ENCODE data around the gene SLC8A2.

Gene SLC8A2

DNA sequence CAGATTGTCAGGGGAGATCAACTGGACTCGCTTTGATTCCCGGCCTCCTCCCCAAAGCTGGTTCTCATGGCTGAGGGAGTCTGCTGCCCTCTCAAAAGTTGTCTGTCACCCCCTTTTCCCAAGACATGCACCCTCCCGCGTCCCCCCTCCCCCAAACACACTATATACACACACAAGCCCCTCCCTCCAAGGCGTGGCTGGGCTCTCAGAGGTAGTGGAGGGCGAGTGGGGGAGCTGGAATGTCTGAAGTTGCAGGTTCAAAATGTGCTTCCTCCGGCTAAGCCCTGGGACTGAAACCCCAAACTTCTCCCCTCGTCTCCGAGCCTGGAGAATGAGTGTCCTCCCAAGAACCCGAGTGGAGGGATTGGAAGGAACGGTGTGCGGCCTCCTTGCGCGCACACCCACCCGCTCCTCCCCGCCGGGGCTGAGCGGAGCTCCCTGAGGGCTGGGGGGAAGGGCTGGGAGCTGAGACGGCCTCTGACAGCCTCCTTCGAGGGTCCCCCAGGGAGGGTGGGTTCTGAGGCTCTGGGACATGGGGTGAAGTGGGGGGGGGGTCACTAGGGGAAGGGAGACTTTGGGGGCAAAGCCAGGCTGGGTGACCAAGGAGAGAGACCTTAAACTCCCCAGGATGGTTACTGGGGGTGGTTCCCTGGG lies 42.4 kb downstream of the SLC8A2 start:
- TF ChIP-seq, protein P1, sequence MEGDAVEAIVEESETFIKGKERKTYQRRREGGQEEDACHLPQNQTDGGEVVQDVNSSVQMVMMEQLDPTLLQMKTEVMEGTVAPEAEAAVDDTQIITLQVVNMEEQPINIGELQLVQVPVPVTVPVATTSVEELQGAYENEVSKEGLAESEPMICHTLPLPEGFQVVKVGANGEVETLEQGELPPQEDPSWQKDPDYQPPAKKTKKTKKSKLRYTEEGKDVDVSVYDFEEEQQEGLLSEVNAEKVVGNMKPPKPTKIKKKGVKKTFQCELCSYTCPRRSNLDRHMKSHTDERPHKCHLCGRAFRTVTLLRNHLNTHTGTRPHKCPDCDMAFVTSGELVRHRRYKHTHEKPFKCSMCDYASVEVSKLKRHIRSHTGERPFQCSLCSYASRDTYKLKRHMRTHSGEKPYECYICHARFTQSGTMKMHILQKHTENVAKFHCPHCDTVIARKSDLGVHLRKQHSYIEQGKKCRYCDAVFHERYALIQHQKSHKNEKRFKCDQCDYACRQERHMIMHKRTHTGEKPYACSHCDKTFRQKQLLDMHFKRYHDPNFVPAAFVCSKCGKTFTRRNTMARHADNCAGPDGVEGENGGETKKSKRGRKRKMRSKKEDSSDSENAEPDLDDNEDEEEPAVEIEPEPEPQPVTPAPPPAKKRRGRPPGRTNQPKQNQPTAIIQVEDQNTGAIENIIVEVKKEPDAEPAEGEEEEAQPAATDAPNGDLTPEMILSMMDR (IDR thresholded peaks at IDR 0.05; ENCODE audit: low read length, missing control alignments): no peak
- no peak for DNase-seq (ENCODE audit: low read depth)
- no peak overlapping the region for H3K4me3 ChIP-seq (replicated peaks; ENCODE audit: low read depth, low read length)

DNA sequence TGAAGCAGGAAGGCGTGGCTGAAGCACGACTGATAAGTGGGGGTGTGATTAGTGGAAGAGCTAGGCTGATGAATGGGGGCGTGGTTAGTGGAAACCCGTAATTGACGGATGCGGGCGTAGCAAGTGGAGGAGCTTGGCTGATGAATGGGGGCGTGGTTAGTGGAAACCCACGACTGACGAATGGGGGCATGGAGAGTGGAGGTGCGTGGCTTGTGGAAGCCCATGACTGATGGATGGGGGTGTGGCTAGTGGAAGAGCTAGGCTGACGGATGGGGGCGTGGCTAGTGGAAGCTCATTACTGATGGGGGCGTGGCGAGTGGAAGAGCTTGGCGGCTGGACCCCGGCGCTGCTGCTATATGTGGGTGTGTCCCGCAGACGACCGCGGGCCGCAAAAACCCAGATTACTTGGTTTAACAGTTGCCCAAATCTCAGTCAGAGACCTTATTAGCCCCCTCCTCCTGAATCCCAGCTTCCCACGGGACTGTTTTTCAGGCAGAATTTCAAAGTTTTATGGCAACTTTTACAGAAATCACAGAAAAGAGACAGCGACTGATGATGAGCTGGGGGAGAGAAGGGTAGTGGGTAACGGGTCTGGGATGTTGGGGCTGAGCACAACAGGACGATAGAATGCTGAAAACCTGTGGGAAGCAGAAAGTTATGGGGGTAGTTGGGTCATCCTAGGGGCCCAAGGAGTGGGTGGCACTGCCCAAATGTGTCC lies 43.4 kb downstream of the SLC8A2 start:
- TF ChIP-seq, protein P1 (IDR thresholded peaks at IDR 0.05; ENCODE audit: low read length, missing control alignments): no peak
- H3K4me3 ChIP-seq (replicated peaks; ENCODE audit: low read depth, low read length): peak overlapping the region; percentile 42
- peak; percentile 99 for DNase-seq (ENCODE audit: low read depth)

DNA sequence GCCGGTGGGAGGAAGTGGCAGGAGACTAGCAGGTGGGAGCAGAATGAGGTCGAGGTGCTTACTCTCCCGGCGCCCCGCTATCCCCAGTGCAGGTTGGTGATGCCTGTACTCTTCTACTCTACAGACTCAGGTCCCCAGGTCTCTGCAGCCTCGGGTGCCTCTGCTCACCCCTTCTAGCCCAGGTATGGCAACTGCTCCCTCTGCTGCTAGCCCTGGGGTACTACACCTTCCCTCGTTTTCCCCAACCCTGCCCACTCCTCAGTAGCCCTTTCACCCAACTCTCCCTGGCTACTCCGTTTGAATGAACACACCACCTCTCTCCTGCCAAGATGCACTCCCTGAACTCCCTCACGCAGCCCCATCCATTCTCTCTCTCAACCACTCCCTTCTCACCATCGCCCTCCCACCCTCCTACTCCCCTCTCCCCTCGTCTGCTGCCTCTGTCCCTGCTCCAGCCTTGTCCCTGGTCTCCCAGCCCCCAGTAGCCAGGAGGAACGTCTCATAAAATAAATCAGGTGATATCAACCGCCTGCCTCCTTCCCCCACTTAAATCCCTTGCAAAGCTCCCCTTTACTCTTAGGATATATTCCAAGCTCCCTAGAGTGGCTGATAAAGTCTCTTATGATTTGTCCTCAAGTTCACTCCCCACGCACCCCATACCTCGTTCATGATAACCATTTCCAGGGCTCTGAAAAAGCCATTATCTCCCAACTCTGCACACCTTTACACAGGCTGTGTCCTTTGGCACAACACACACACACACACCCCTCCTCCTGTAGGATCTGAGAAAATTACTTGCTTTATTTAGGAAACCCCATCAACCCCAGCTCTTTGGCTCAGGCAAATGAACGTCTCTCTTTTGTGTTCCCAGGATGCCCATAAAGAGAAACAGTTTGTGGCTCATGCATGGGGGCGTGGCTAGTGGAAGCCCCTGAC lies 44.2 kb downstream of the SLC8A2 start:
- H3K4me3 ChIP-seq (replicated peaks; ENCODE audit: low read depth, low read length): no peak overlapping the region
- peak; percentile 61 for DNase-seq (ENCODE audit: low read depth)
- TF ChIP-seq, protein P1 (IDR thresholded peaks at IDR 0.05; ENCODE audit: low read length, missing control alignments): peak; percentile 94

DNA sequence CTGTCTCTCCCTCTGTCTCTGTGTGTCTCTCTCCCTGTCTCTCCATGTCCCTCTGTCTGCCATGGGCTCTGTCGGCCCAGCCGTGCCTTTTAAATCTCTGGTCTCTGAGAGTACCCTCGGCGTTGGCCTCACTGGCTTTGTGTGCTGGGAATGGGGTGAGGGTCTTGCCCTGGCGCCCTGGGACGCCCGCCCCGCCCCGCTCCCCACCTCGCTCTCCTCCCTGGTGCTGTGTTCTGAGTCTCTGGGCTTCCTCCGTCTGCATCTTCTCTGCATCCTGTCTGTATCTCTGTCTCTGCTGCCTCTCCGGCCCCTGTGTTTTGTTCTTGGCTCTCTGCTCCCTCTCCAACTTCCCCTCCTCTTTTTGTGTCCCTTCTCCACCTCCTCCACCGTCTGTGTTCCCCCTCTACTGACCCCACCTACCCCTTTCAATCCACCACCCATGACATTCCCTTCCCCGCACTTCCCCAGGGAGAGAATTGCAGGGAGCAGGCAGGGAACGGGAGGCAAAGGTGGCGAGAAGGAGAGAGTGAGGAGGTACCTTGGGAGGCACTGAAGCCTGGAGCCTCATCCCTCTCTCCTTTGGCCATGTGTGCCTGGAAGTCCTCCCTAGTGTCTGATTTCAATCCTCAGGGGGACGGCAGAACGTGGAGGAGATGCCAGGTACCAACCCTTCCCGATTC lies 48.4 kb downstream of the SLC8A2 start:
- TF ChIP-seq, protein P1 (IDR thresholded peaks at IDR 0.05; ENCODE audit: low read length, missing control alignments): no peak
- H3K4me3 ChIP-seq (replicated peaks; ENCODE audit: low read depth, low read length): no peak overlapping the region
- no peak for DNase-seq (ENCODE audit: low read depth)

DNA sequence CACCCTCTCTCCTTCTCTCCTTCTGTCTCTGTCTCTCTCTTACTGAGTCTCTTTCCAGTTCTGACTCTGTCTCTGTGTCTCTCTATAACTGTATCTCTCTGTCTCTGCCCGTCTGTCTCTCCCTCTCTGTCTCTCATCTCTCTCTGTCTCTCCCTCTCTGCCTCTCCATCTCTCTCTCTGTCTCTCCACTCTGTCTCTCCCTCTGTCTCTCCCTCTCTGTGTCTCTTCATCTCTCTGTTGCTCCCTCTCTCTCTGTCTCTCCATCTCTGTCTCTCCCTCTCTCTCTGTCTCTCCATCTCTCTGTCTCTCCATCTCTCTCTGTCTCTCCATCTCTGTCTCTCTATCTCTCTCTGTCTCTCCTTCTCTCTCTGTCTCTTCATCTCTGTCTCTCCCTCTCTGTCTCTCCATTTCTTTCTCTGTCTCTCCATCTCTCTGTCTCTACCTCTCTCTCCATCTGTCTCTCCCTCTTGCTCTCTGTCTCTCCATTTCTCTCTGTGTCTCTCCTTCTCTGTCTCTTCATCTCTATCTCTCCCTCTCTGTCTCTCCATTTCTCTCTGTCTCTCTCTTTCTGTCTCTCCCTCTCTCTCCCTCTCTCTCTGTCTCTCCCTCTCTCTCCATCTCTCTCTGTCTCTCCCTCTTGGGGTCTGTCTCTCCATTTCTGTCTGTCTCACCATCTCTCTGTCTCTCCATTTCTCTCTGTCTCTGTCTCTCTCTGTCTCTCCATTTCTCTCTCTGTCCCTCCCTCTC lies 49.1 kb downstream of the SLC8A2 start:
- H3K4me3 ChIP-seq (replicated peaks; ENCODE audit: low read depth, low read length): no peak overlapping the region
- DNase-seq (ENCODE audit: low read depth): no peak
- TF ChIP-seq, protein P1 (IDR thresholded peaks at IDR 0.05; ENCODE audit: low read length, missing control alignments): no peak
